Parathyroid adenoma (tissue), 2 donors: ENCODE measurements around the gene TEX48.

ENCODE experiments used
- H2AFZ ChIP-seq: fragments of 300-600 bp; sonication (generic); one replicate; pipeline ENCODE4 v1.7.0; 2017; ENCODE audit warnings: antibody characterized with exemption, mild to moderate bottlenecking
- H3K27ac ChIP-seq: fragments of 300-600 bp; sonication (generic); one replicate; pipeline ENCODE4 v1.7.0; 2017
- H3K27me3 ChIP-seq: fragments of 300-600 bp; sonication (generic); one replicate; pipeline ENCODE4 v1.7.0; 2017; ENCODE audit warnings: low read length; ENCODE audit not compliant: control insufficient read depth, insufficient read depth
- H3K36me3 ChIP-seq: fragments of 300-600 bp; sonication (generic); one replicate; pipeline ENCODE4 v1.7.0; 2017; ENCODE audit warnings: low read length; ENCODE audit not compliant: control insufficient read depth, insufficient read depth
- H3K4me1 ChIP-seq: fragments of 300-600 bp; sonication (generic); one replicate; pipeline ENCODE4 v1.7.0; 2017; ENCODE audit warnings: control low read depth
- H3K4me2 ChIP-seq: fragments of 300-600 bp; sonication (generic); one replicate; pipeline ENCODE4 v1.7.0; 2017; ENCODE audit warnings: low read length
- H3K4me3 ChIP-seq: fragments of 300-600 bp; sonication (generic); one replicate; pipeline ENCODE4 v1.7.0; 2017; ENCODE audit warnings: low read depth, low read length
- H3K79me2 ChIP-seq: fragments of 300-600 bp; sonication (generic); one replicate; pipeline ENCODE4 v1.7.0; 2017; ENCODE audit warnings: control low read depth
- H3K9ac ChIP-seq: fragments of 300-600 bp; sonication (generic); one replicate; pipeline ENCODE4 v1.7.0; 2017; ENCODE audit warnings: mild to moderate bottlenecking
- H3K9me3 ChIP-seq: fragments of 300-600 bp; sonication (generic); one replicate; pipeline ENCODE4 v1.7.0; 2017; ENCODE audit warnings: low read length; ENCODE audit not compliant: control insufficient read depth
- TF ChIP-seq, protein P1 (sequence below): fragments of 300-600 bp; sonication (generic); IDR thresholded peaks from one replicate; pipeline ENCODE4 v1.7.0; 2017; ENCODE audit warnings: antibody characterized with exemption, mild to moderate bottlenecking
- donor health status: primary hyperparathyroidism.

TEX48 gene

DNA sequence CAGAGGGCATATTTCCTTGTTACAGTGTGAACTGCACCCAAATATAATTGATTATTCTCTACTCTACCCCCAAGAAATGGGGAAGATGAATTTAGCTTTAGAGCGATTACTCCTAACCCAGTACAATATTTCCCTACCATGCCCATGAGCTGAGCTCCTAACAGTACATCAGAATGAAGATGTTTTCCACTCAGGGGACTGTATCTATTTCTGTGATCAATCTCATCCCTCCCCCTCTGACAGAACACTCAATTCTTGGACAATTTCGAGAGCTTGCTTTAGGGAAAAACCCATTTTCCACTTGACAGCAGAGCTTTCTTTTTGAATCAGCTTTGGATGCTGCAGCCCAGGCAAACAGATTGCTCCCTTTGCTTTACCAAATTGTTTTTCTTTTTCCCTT lies 24.7 kb upstream of the TEX48 start:
- Histone ChIP-seq H3K27me3 (no peaks in the 10 kb centered on the region), H3K4me2 (no peak overlapping the region), H3K9me3 (no peaks in the 10 kb centered on the region), H3K4me3 (no peak overlapping the region), H3K9ac (no peak overlapping the region), H3K27ac (no peak overlapping the region), H2AFZ (no peak overlapping the region), H3K79me2 (no peaks in the 10 kb centered on the region), H3K36me3 (no peaks in the 10 kb centered on the region), H3K4me1 (no peaks in the 10 kb centered on the region)
- TF ChIP-seq, protein P1, sequence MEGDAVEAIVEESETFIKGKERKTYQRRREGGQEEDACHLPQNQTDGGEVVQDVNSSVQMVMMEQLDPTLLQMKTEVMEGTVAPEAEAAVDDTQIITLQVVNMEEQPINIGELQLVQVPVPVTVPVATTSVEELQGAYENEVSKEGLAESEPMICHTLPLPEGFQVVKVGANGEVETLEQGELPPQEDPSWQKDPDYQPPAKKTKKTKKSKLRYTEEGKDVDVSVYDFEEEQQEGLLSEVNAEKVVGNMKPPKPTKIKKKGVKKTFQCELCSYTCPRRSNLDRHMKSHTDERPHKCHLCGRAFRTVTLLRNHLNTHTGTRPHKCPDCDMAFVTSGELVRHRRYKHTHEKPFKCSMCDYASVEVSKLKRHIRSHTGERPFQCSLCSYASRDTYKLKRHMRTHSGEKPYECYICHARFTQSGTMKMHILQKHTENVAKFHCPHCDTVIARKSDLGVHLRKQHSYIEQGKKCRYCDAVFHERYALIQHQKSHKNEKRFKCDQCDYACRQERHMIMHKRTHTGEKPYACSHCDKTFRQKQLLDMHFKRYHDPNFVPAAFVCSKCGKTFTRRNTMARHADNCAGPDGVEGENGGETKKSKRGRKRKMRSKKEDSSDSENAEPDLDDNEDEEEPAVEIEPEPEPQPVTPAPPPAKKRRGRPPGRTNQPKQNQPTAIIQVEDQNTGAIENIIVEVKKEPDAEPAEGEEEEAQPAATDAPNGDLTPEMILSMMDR = no peak

DNA sequence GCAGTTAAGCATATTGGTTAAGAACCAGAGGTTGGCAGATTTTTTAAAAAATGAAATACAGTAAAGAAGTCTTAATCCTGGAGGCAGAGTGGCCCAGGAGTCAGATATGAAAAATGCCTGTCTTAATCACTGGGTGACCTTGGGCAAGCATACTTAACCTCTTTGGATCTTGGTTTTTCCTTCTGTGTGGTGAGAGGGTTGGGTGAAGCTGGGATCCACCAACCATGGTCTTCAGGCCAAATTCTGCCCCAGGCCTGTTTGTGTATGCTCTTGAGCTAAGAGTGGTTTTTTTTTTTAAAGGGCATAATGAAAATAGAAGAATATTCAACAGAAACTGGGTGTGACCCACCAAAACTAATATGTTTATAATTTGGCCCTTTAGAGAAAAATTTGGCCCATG lies 20.0 kb upstream of the TEX48 start:
- H3K27ac ChIP-seq = no peak overlapping the region
- no peaks in the 10 kb centered on the region for H3K9me3 ChIP-seq
- no peak overlapping the region for H3K4me3 ChIP-seq
- no peak overlapping the region for H2AFZ ChIP-seq
- no peaks in the 10 kb centered on the region for H3K27me3 ChIP-seq
- TF ChIP-seq, protein P1 = no peak
- H3K4me1 ChIP-seq = no peaks in the 10 kb centered on the region
- H3K9ac ChIP-seq = no peak overlapping the region
- H3K4me2 ChIP-seq = no peak overlapping the region
- no peaks in the 10 kb centered on the region for H3K36me3 ChIP-seq
- no peaks in the 10 kb centered on the region for H3K79me2 ChIP-seq

DNA sequence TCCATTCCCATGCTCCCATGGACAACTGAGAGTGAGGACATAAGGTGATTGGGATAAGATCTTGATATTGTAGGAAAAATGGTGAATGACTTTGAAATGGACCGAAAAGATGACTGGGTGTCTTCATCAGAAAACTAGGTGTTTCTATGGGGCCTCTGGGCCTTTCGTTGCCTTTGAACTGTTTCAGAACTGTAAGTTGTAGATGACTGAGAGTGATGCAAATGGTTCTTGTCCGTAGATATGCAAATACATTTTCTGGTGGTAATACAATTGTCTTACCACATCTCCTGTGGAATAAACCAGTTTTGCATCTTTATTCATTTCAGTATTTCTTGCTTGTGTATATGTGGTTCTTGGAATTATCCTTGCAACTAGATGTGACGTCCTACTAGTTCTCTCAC lies 16.0 kb upstream of the TEX48 start:
- H3K27ac ChIP-seq = no peak overlapping the region
- TF ChIP-seq, protein P1 = no peak
- no peaks in the 10 kb centered on the region for H3K79me2 ChIP-seq
- H3K4me3 ChIP-seq = no peak overlapping the region
- H3K4me1 ChIP-seq = no peaks in the 10 kb centered on the region
- no peaks in the 10 kb centered on the region for H3K9me3 ChIP-seq
- H3K36me3 ChIP-seq = no peaks in the 10 kb centered on the region
- H2AFZ ChIP-seq = no peak overlapping the region
- H3K4me2 ChIP-seq = no peak overlapping the region
- no peaks in the 10 kb centered on the region for H3K27me3 ChIP-seq
- no peak overlapping the region for H3K9ac ChIP-seq

DNA sequence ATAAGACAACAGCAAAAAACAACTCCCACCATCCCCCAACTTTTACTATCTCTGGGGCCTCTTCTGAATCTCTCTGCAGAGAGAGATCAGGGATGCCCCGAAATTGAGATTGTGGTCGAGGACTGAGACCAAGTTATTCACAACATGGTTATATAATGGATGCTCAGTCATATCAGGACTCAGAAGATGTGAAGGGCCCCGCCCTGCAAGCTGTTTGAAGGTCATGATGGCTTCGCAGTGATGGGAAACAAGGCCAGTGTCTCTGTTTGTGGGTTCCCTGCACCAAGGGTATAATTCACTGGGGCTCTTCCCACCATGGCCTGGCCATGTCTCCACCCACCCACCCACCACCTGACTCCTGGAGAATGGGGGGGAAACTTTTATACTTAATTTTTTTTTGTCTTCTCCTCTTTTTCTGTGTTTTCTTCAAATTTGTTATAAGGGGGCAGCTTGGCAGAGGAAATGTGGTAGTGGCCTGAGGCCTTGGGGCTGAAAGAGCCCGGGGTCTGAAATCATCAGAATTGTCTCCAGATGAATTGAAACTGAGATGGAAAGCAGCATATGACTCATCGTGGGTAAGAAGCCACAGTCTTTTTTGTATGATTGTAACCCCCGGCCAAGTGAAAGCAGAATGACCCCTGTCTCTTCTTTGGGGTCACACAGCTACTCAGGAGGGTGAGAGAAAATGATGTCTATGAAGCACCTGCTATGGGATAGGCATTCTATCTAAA lies 15.0 kb upstream of the TEX48 start:
- H3K79me2 ChIP-seq = no peaks in the 10 kb centered on the region
- no peak overlapping the region for H3K9ac ChIP-seq
- no peak overlapping the region for H3K27ac ChIP-seq
- H3K4me3 ChIP-seq = no peak overlapping the region
- no peaks in the 10 kb centered on the region for H3K4me1 ChIP-seq
- no peaks in the 10 kb centered on the region for H3K36me3 ChIP-seq
- no peaks in the 10 kb centered on the region for H3K9me3 ChIP-seq
- H3K27me3 ChIP-seq = no peaks in the 10 kb centered on the region
- TF ChIP-seq, protein P1 = no peak
- H2AFZ ChIP-seq = no peak overlapping the region
- H3K4me2 ChIP-seq = no peak overlapping the region

DNA sequence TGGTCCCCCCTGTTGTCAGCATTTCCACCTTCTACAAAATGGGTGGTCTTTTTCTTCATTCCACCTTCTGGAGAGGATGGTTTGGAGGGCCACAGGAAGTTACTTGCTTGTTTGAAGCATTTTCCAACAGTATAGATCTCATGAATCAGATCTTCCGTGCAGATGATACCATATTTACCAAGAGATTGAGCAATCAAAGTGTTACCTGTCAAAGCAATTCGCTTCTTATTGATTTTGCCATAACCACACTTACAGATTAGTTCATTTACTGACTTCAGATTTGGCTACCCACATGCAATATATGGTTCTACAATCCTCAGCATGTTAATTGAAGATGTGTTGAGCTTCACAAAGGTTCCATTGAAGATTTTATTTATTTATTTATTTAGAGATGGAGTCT lies 14.0 kb upstream of the TEX48 start:
- Histone ChIP-seq H3K36me3 (no peaks in the 10 kb centered on the region), H2AFZ (no peak overlapping the region), H3K4me1 (no peaks in the 10 kb centered on the region), H3K27me3 (no peaks in the 10 kb centered on the region), H3K9me3 (no peaks in the 10 kb centered on the region), H3K9ac (no peak overlapping the region), H3K4me2 (no peak overlapping the region), H3K27ac (no peak overlapping the region), H3K79me2 (no peaks in the 10 kb centered on the region), H3K4me3 (no peak overlapping the region)
- TF ChIP-seq, protein P1 = no peak
